Occipital lobe (tissue), 2 donors: ENCODE results near the gene CTNNBL1. TPM values are rescaled to one million over a fixed set of nuclear protein-coding genes. Genes with fewer than 3 reads are reported as not detected.
"Not testable (repeated sequence)": the region's sequence is repeated elsewhere in the genome, so short reads cannot be mapped to it uniquely, and the experiment has no call there.

Experiments
- DNase-seq: peaks from one replicate; lab custom pipeline; 2025; lab: John Stamatoyannopoulos, UW
- total RNA-seq: library from RNA; depleted of rRNA; stranded (reverse); fragments of >200 nt; gene quantifications from one replicate; pipeline ENCODE4 v1.2.3, GENCODE V29; 2014

CTNNBL1 gene
- total RNA-seq, 1 donor from 2014 or later: 26.5 TPM

GRCh38 chr20:37711994-37712964 lies 18.4 kb downstream of the CTNNBL1 start:
- no peak for DNase-seq

- no peak for DNase-seq
Measured at GRCh38 chr20:37713396-37713795, 19.6 kb downstream of the CTNNBL1 start.

GRCh38 chr20:37714978-37715672 lies 21.3 kb downstream of the CTNNBL1 start:
- DNase-seq: no peak

- DNase-seq: no peak
Measured at GRCh38 chr20:37721751-37722150, 27.9 kb downstream of the CTNNBL1 start.

GRCh38 chr20:37722312-37722711 lies 28.5 kb downstream of the CTNNBL1 start:
- not testable (repeated sequence) for DNase-seq

GRCh38 chr20:37723668-37724067 lies 29.8 kb downstream of the CTNNBL1 start:
- DNase-seq: no peak

- no peak for DNase-seq
Measured at GRCh38 chr20:37725165-37725564, 31.3 kb downstream of the CTNNBL1 start.

- no peak for DNase-seq
Measured at GRCh38 chr20:37725855-37726254, 32.0 kb downstream of the CTNNBL1 start.

- DNase-seq: no peak
Measured at GRCh38 chr20:37726321-37726720, 32.5 kb downstream of the CTNNBL1 start.

GRCh38 chr20:37726971-37727956 lies 33.4 kb downstream of the CTNNBL1 start:
- DNase-seq: no peak

GRCh38 chr20:37727957-37728634 lies 34.3 kb downstream of the CTNNBL1 start:
- DNase-seq: no peak

- no peak for DNase-seq
Measured at GRCh38 chr20:37728635-37728983, 34.8 kb downstream of the CTNNBL1 start.

- DNase-seq: no peak
Measured at GRCh38 chr20:37729452-37729851, 35.6 kb downstream of the CTNNBL1 start.

- DNase-seq: no peak
Measured at GRCh38 chr20:37729909-37730308, 36.1 kb downstream of the CTNNBL1 start.

- DNase-seq: no peak
Measured at GRCh38 chr20:37733416-37733815, 39.6 kb downstream of the CTNNBL1 start.

- no peak for DNase-seq
Measured at GRCh38 chr20:37734228-37734985, 40.6 kb downstream of the CTNNBL1 start.

- DNase-seq: no peak
Measured at GRCh38 chr20:37735541-37735940, 41.7 kb downstream of the CTNNBL1 start.

- no peak for DNase-seq
Measured at GRCh38 chr20:37736132-37736531, 42.3 kb downstream of the CTNNBL1 start.

GRCh38 chr20:37737826-37738420 lies 44.1 kb downstream of the CTNNBL1 start:
- DNase-seq: no peak

GRCh38 chr20:37741055-37741454 lies 47.2 kb downstream of the CTNNBL1 start:
- DNase-seq: no peak
